Amniotic epithelial cell (primary cell): Measurements from ENCODE around the gene ENO4.

Source experiments
- DNase-seq: peaks from one replicate; pipeline ENCODE4 v3.0.0-alpha.2; 2010; ENCODE audit warnings: low read depth

Gene ENO4, protein sequence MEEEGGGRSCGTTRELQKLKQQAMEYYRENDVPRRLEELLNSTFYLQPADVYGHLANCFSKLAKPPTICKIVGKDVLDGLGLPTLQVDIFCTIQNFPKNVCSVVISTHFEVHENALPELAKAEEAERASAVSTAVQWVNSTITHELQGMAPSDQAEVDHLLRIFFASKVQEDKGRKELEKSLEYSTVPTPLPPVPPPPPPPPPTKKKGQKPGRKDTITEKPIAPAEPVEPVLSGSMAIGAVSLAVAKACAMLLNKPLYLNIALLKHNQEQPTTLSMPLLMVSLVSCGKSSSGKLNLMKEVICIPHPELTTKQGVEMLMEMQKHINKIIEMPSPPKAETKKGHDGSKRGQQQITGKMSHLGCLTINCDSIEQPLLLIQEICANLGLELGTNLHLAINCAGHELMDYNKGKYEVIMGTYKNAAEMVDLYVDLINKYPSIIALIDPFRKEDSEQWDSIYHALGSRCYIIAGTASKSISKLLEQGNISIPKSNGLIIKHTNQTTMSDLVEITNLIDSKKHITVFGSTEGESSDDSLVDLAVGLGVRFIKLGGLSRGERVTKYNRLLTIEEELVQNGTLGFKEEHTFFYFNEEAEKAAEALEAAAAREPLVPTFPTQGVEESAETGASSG

DNA sequence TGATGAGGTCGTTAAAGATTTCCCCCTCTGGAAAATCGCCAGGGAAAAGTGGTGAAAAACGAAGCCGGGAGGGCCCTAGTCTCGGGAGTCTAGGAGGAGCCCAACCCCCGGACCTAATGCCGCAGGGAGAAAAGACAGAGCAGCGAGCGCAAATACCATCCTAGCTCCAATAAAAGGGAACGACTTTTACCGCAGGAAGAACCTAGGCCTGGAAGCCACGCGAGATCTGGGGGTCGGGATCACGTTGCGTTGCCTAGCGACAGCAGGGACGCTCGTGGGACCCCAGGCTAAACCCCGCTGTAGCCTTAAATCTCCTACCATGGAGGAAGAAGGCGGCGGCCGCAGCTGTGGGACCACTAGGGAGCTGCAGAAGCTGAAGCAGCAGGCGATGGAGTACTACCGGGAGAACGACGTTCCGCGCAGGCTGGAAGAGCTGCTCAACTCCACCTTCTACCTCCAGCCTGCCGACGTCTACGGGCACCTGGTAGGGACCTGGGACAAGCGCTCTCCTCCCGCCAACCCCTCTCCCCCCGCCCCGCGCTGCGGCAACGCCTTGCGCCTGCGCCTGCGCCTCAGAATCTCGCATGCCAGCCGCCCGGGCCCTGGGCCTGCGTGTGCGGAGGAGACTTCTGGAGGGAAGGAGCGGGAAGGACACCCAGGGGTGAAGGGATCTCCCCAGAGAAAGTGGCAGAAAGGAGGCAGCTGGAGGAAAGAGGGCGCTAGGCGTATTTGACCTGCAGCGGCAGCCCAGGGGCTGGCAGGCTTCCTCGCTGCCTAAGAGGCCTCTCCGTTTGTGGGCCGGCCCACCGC, at the start of gene ENO4:
Gene ENO4 (plus strand): TSS at position 252 of the 810 bp plus-strand sequence. CDS start 68 bp downstream, at position 320.
- DNase-seq: peak; percentile 80

GRCh38 chr10:116800286-116800929, 48.9 kb upstream of the ENO4 start:
- DNase-seq: no peak

DNA sequence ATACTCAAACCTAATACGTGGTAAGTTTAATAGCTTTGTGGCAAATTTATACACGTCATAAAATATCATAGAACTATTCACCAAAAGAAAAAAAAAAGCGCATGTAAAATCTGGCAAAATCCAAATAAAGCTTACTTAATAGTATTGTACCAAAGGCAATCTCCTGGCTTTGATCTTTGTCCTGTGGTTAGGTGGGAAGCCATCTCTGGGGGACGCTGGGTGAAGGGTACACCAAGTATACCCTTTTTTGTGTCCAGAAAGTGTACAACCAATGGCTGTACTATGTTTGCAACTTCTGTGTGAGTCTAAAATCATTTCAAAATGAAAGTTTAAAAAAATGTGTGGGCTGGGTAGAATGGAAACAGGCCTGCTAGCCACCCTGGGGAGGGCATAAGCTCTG, 47.6 kb upstream of the ENO4 start:
- DNase-seq: no peak

DNA sequence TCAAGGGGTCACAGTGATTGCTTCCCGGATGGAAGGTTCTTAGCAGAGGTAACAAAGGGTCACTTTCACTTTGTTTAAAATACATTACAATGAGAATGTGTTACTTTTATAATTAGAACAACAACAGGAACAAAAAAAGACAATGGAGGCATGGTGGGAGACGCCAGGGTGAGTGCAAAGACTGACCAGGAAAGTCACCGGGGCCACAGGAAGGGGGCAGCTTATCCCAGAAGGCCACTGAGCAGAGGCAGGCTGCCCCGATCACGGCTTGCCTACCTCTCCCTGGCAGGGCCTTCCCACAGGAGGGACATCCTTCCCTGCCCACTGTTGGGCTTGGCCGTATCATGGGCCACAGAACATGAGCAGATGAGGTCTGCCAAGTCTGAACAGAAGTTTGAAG, 46.8 kb upstream of the ENO4 start:
- DNase-seq: no peak

DNA sequence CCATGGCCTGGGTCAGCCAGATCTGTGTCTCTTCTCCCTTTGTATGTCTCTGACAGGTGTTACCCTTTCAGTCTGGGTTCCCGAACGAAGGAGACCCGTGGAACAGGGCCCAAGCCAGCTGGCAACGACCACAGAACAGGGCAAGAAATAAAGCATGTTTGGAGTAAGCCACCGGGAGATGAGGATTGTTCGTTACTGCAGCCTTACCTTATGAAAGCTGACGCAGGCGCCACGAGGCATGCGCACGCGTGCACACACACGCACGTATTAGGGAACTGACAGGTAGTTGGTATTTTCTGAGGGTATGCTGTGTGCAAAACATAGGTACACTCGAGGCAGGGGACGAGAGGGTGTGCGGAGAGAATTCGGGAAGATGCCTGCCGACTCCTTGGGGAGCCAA, 46.4 kb upstream of the ENO4 start:
- DNase-seq: no peak

DNA sequence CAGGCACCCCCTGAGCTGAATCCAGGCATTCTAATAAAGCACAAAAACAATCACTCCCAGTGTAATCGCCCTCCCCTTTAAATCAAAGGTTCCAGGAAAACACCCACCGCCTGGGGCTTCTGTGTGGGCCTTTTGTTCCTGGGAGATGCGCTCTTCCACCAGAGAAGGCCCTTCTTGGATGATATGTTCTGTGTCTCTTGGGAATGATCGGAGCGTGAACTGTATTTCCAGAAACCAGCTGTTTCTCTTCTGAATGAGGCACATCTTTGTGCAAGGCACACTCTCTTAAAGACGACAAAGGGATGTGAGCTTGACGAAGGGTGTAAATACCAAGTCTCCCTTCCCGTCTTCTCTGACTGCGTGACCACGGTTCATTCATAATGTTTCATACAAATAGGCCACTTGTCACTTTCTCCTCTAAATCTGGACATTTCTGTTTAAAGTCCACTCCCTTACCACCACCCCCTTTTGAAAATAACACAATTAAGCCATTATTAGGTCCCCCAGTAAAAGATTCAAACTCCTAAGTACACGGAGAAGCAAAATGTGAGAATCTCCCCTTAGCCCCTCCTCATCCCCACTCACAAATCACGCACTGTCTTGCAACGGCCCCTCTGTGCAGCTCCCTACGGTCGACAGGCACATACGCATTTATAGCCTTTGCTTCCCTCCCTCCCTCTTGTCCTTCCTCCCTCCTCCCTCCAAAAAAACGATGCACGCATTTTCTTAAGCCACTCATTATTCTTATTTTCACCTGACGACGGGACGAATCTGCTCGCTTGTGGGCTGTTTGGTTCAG, 45.6 kb upstream of the ENO4 start:
- no peak for DNase-seq

DNA sequence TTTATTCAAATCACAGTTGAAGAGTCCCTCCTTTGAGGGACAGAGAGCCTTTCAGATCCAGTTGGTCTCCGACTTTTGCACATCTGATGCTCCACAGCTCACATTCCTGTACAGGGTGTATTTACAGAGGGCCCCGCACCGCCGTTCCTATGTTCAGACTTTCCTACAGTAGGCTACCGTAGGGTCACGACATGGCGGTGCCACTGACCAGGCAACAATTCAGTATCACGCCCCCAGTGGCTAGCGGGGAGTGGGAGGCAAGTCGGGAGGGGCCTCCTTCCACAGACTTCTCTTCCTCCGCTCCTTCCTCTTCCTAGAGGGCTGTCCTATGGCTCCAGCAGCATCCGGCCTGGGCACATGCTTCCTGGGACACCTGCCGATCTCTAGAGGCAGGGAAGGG, 40.6 kb upstream of the ENO4 start:
- DNase-seq: no peak

- no peak for DNase-seq
Observed at GRCh38 chr10:116809483-116810119, 39.7 kb upstream of the ENO4 start.

GRCh38 chr10:116810120-116810500, 39.2 kb upstream of the ENO4 start:
- DNase-seq: no peak

GRCh38 chr10:116810895-116811294, 38.4 kb upstream of the ENO4 start:
- DNase-seq: no peak

DNA sequence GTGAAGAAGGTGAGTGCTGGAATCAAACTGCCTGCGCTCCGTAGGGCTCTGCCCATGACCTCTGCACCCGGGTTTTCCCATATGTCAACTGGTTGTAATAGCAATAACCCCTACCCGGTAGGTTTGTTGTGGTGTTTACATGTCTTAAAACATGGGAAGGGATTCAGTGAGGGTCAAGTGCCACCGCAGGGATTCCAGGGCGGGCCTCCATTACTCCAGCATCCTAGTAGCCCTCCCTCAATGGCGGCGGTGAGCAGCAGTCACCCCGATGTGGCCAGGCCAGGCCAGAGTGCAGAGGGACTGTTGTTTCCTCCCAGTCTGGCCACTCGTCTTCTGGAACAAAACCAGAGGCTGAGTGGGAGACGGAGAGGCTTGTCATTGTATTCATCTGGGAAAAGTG, 37.6 kb upstream of the ENO4 start:
- no peak for DNase-seq

GRCh38 chr10:116815641-116816415, 33.5 kb upstream of the ENO4 start:
- peak; percentile 20 for DNase-seq

DNA sequence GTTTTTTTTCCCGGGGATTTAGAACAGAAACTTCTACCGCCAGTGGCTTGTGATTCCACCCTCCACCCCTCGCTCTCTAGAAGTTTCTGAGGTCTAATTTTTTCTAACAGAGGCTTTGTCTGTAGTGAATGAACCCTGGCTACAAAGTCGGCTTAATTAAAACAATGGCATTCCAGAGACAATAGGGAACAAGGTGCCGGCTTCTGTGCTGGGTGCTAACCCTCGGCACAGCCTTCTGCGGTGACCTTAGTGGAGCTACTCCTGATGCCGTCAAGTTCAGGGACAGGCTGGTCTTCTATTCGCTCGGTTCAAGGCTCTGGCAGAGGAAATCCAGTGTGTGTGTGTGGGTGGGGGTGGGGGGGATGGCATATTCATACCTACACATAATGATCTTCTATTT, 32.1 kb upstream of the ENO4 start:
- no peak for DNase-seq

- DNase-seq: no peak
Observed at GRCh38 chr10:116817780-116818343, 31.4 kb upstream of the ENO4 start.

GRCh38 chr10:116819999-116820677, 29.2 kb upstream of the ENO4 start:
- no peak for DNase-seq

DNA sequence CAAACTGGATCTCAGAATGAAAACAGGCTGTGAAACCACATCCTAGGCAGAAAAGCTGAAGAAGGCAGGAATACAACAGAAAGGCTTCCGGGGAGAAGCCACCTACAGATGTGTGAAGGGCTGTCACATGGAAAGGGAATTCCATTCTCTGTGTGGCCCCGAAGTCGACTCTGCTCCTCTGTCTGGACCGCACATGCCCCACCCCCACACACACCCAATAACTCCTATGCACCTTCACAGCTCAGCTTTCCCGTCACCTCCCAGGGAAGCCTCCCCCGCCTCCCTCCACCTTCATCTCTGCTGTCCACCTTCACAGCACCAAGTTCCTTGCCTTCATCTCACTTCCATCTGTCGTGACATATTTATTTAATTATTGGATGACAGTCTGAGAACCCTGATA, 23.4 kb upstream of the ENO4 start:
- DNase-seq: no peak

DNA sequence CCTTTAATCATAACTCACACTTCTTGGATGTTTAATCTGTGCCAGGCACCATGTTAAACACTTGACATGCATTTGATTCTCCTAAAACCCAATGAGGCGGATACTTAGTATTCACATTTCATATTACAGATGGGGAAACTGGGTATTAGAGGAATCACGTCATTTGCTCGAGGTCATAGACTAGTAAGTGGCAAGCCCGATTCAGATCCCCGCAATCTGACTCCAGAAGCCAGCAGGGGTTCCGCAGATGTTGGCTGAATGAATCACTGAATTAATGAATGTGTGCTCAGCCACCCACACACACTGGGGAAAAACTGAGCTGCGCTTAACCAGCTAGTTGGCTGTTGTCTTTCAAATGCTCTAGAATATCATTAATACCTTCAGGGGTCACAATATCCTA, 22.5 kb upstream of the ENO4 start:
- no peak for DNase-seq

DNA sequence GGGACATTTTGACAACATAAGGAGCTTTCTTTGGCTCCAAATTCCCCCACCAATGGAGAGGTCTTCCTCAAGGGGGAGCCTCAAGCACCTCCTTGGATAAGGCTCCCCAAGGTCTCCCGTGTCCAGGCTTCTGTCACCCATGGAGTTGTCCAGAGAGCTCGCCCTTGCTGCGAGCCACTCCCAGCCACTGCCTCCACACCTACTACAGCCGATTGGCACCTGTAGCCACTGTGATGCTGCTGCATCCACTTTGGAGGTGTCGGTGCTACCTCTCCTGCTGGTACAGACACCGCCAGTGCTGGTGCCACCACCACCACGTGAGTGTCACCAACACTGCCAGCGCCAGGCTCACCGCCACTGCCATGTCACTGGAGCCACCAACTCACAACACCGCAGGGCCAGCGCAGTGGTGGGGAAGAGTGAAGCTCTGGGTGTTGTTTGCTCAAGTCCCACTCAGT, 22.1 kb upstream of the ENO4 start:
- DNase-seq: no peak

DNA sequence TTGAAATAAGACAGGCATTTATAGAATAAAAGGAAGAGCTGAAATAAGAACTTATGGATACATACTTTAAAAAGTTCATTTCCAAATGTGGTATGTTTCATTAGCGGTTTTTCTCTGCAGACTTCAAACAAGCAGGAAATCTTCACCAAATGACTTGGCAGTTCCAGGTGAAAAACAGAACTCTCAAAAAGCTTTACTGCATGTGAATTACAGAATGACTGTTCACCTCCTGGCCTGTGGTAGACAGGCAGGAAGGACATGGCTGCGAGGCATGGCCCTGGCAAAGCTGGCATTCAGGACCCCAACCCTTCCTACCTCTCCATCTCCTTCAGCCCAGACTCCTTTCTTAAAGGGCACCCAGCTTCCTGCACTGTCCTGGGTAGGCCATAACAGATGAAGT, 21.2 kb upstream of the ENO4 start:
- DNase-seq: no peak
